Neural crest cell (in vitro differentiated cells): ENCODE results near the gene TIMM17A. TPM values are rescaled to one million over a fixed set of nuclear protein-coding genes. Genes with fewer than 3 reads are reported as not detected.

Experiments used
- DNase-seq: peaks from one replicate; pipeline ENCODE4 v3.0.0; 2021; ENCODE audit warnings: low read depth, mixed read lengths, low spot score
- H3K27ac Mint-ChIP-seq: one replicate; pipeline ENCODE4 v1.8.0; 2021; ENCODE audit warnings: mild to moderate bottlenecking, mixed read lengths; ENCODE audit not compliant: unreplicated experiment
- H3K27me3 Mint-ChIP-seq: 2 replicates; pipeline ENCODE4 v1.8.0; 2021; ENCODE audit warnings: low read depth, mild to moderate bottlenecking, mixed read lengths
- H3K36me3 Mint-ChIP-seq: 2 replicates; pipeline ENCODE4 v1.8.0; 2021; ENCODE audit warnings: low read depth, mild to moderate bottlenecking, mixed read lengths
- H3K4me1 Mint-ChIP-seq: 2 replicates; pipeline ENCODE4 v1.8.0; 2021; ENCODE audit warnings: mixed read lengths
- H3K4me3 Mint-ChIP-seq: one replicate; pipeline ENCODE4 v1.8.0; 2021; ENCODE audit warnings: mild to moderate bottlenecking, mixed read lengths
- H3K9me3 Mint-ChIP-seq: 2 replicates; pipeline ENCODE4 v1.8.0; 2021; ENCODE audit warnings: mixed read lengths
- total RNA-seq: library from RNA; stranded (reverse); gene quantifications from 2 replicates; pipeline ENCODE4 v1.2.1, GENCODE V29; 2021
- TF ChIP-seq, protein P1 (sequence below): fragments of 200-600 bp; sonication (generic); conservative IDR thresholded peaks from 2 replicates; pipeline ENCODE4 v1.5.0; 2021; ENCODE audit warnings: antibody characterized with exemption, mild to moderate bottlenecking

TIMM17A gene
- total RNA-seq, 1 donor from 2014 or later = 59.6 TPM

DNA sequence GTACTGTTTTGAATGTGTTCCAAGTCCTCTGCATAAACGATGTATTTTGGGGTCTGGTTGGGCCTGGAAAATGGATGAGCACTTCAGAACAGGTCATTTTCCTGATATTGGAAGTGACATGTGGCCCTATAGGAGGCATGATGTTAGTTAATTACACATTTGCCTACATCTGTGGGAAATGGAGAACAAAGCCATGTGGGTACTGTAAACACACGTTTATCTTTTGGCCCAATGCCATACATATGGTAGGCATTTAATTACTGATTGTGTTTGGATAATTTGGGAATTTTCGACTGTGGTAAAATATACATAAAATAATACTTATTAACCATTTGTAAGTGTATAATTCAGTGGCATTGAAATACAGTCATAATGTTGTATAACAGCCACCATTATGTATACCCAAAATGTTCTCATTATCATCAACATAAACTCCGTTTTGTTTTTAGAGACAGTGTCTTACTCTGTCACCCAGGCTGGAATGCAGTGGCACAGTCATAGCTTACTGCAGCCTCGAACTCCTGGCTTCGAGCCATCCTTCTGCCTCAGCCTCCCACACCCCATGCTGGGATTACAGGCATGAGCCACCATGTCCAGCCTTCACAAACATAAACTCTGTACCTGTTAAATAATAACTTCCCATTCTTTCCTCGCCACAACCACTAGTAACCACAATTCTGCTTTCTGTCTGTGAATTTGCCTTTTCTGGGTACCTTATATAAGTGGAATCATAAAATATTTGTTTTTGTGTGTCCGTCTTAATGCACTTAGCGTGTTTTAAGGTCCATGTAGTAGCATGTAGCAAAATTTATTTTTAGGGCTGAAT is 15.2 kb downstream of the TIMM17A start:
- no peak overlapping the region for H3K4me3 Mint-ChIP-seq
- DNase-seq = no peak
- peaks cover 5% of the 10 kb centered on the region for H3K27me3 Mint-ChIP-seq
- H3K36me3 Mint-ChIP-seq = peaks cover 9% of the 10 kb centered on the region
- TF ChIP-seq, protein P1, sequence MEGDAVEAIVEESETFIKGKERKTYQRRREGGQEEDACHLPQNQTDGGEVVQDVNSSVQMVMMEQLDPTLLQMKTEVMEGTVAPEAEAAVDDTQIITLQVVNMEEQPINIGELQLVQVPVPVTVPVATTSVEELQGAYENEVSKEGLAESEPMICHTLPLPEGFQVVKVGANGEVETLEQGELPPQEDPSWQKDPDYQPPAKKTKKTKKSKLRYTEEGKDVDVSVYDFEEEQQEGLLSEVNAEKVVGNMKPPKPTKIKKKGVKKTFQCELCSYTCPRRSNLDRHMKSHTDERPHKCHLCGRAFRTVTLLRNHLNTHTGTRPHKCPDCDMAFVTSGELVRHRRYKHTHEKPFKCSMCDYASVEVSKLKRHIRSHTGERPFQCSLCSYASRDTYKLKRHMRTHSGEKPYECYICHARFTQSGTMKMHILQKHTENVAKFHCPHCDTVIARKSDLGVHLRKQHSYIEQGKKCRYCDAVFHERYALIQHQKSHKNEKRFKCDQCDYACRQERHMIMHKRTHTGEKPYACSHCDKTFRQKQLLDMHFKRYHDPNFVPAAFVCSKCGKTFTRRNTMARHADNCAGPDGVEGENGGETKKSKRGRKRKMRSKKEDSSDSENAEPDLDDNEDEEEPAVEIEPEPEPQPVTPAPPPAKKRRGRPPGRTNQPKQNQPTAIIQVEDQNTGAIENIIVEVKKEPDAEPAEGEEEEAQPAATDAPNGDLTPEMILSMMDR = no peak
- no peak overlapping the region for H3K27ac Mint-ChIP-seq
- H3K4me1 Mint-ChIP-seq = no peaks in the 10 kb centered on the region
- H3K9me3 Mint-ChIP-seq = no peaks in the 10 kb centered on the region

DNA sequence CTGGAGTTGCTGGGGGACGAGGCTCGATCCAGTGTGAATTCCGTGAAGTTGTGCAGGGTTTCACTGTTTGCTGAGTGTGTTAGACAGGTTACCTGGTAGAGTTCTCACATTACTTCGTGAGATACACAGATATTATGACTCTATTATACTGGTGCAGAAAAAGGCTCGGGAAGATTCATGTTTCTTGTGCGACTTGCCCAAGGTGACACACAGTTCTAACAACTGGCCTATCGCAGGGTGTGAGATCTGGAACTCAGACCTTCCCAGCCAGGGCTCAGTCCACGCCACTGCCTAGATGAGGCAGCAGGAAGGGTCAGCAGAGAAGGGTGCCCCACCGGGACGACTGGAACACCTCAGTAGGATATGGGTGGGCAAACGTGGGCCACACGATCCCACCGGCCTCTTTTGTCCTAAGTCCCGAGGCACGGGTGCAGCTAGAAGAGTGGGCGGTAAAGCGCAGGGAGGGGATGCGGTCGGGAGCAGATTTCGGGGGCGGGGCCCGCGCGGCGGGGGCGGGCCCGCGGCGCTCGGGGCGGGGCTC is 26.8 kb downstream of the TIMM17A start:
- H3K4me3 Mint-ChIP-seq = peak overlapping the region; percentile 98
- H3K9me3 Mint-ChIP-seq = no peaks in the 10 kb centered on the region
- peak; percentile 73 for DNase-seq

DNA sequence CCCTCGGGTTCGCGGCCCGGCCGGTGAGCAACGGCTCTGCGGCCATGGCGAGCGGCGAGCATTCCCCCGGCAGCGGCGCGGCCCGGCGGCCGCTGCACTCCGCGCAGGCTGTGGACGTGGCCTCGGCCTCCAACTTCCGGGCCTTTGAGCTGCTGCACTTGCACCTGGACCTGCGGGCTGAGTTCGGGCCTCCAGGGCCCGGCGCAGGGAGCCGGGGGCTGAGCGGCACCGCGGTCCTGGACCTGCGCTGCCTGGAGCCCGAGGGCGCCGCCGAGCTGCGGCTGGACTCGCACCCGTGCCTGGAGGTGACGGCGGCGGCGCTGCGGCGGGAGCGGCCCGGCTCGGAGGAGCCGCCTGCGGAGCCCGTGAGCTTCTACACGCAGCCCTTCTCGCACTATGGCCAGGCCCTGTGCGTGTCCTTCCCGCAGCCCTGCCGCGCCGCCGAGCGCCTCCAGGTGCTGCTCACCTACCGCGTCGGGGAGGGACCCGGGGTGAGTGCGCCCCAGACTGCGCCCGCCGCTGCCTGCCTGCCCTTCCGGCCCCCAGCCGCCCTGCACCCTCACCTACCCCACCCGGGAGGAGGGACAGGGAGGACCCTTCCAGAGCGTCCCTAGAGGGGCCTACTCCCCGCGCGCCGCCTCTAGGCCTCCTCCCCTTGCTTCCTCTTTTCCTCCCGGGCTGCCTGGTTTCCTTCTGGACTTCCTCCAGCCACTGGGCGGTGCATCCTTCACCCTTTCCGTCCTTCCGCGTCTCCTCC is 27.5 kb downstream of the TIMM17A start, which contains the start of gene RNPEP:
Gene RNPEP, plus strand, starts transcription at position 26 of the 757 bp plus-strand sequence. Its CDS starts 19 bp downstream, at position 45.
- Mint-ChIP-seq H3K27me3 (no peaks in the 10 kb centered on the region), H3K36me3 (no peaks in the 10 kb centered on the region), H3K27ac (peak within 1 kb of the TSS; percentile 58), H3K9me3 (no peaks in the 10 kb centered on the region), H3K4me3 (peak within 1 kb of the TSS; percentile 98), H3K4me1 (peaks cover 27% of the 10 kb centered on the region)
- TF ChIP-seq, protein P1 = peak; percentile 39
- DNase-seq = peak; percentile 60

More for the DNA sequence above, 26.8 kb downstream of the TIMM17A start:
- Mint-ChIP-seq H3K27ac (no peak overlapping the region), H3K4me1 (peaks cover 27% of the 10 kb centered on the region), H3K36me3 (no peaks in the 10 kb centered on the region), H3K27me3 (no peaks in the 10 kb centered on the region)
- TF ChIP-seq, protein P1 = no peak

DNA sequence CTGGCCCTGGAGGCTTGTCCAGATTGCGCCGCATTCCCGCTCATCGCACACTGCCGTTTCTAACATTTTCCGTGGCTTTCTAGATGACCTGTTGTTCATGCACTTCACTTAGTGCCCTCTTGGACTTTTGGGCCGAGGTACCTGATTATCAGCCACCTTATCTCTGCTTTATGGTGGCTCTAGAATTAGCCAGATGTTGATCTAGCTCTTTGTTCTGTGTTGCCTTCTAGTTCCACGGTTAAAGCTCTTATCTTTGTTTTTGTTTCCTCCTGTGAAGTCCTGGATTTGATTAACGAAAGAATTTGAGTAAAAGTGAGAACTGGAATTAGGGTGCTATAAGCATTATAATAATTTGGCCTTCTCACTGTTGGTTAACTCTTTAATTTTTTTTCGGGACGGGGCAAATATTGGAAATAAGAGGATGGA is 28.1 kb downstream of the TIMM17A start:
- Mint-ChIP-seq H3K27me3 (no peaks in the 10 kb centered on the region), H3K27ac (peak overlapping the region; percentile 58), H3K4me1 (peaks cover 27% of the 10 kb centered on the region), H3K36me3 (no peaks in the 10 kb centered on the region), H3K9me3 (no peaks in the 10 kb centered on the region), H3K4me3 (peak overlapping the region; percentile 94)
- no peak for DNase-seq
- TF ChIP-seq, protein P1 = no peak

DNA sequence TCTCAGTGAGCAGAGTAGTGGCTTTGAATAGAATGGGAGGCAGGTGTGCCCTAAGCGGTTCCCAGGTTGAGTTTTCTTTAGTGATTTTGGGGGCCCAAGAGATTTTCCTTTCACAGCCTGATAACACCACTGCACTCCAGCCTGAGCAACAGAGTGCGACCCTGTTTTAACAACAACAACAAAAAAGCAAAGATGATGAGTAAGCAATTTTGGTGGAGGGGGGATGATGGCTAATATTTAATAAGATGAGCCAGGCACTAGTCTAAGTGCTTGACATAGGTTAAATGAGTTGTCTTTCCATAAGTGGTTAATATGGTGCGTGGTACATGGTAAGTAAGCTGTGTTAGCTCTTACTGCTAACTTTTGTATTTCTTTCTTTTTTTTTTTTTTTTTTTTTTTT is 29.1 kb downstream of the TIMM17A start:
- Mint-ChIP-seq H3K9me3 (no peaks in the 10 kb centered on the region), H3K4me3 (peak overlapping the region; percentile 94), H3K4me1 (peaks cover 27% of the 10 kb centered on the region), H3K27ac (no peak overlapping the region), H3K36me3 (no peaks in the 10 kb centered on the region), H3K27me3 (no peaks in the 10 kb centered on the region)
- TF ChIP-seq, protein P1 = no peak
- no peak for DNase-seq
